Activated naive CD4-positive, alpha-beta T cell treated with anti-CD3 and anti-CD28 coated beads, Interleukin-2, amount 50 U/mL, for 16 hours (primary cell): ENCODE measurements around the gene HDHD3.
"Not testable (repeated sequence)": the region's sequence is repeated elsewhere in the genome, so short reads cannot be mapped to it uniquely, and the experiment has no call there.

ENCODE experiments used
- DNase-seq: peaks from one replicate; pipeline ENCODE4 v3.0.0-alpha.2; 2020

Gene HDHD3

GRCh38 chr9:113388833-113389232, 12.0 kb upstream of the HDHD3 start:
- no peak for DNase-seq

DNA sequence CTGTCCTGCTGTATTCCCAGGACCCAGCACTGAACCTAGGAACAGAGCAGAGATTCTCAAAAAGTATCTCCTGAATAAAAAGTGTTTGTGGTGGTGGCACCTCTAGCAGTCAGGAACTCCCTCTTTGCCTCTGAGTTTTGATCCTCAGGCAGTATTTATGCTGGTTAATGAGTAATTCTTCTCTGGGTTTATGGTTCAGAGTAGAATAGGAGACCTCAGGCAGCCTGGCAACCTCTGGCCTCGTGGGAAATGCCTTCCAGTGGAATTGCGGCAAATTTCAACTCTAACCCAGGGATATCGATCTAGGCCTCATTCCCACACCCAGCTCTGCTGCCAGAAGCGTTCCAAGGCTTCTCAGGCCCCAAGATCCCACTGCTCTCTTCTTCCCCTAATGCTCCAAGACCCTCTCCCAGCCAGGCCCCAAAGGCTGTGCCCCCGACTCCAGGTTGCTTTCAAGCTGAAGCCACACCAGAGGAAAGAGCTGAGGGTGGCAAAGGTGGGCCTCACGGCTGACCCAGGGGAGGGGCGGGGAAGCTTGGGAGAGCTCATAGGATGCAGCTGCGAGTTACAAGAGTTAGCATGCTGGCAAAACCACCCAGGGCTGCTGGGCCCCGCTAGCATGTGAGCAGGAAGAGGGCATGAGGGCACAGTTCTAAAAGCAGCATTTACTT, 10.9 kb upstream of the HDHD3 start:
- DNase-seq, result no peak

DNA sequence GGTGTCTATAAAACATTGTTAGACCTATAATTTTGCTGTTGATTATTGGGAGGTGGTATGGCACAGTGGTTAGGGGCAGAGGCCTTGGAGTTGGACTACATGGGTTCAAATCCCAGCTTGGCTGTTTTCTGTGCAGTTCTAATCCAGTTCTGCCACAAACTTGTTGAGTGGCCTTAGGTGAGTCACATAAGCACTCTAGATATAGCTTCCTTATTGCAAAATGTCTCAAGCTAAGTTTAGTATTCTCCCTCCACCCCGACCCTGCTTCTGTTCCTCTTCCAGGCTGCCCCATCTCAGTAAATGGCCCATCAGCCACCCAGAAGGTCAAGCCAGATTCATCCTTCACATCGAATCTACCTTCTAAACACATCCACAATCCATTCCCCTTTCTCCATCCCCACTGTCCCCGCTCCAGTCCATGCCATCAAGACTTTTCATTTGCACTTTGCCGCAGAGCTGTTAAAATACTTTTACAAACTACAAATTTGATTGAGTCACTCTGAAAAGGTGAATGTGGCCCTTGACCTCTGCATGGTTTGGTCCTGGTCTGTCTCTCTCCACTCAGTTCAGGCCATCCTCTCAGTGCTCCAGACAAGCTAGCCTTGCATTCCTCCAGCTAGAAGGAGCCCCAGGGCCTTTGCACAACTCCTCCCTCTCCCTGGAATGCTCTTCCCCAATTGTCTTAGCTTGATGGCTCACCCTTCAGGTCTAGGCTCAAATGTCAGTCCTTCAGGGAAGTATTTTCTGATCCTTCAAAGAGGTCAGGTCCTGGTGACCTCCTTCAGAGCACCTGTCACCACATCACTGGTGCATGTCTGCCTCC, 10.0 kb upstream of the HDHD3 start:
- no peak for DNase-seq

DNA sequence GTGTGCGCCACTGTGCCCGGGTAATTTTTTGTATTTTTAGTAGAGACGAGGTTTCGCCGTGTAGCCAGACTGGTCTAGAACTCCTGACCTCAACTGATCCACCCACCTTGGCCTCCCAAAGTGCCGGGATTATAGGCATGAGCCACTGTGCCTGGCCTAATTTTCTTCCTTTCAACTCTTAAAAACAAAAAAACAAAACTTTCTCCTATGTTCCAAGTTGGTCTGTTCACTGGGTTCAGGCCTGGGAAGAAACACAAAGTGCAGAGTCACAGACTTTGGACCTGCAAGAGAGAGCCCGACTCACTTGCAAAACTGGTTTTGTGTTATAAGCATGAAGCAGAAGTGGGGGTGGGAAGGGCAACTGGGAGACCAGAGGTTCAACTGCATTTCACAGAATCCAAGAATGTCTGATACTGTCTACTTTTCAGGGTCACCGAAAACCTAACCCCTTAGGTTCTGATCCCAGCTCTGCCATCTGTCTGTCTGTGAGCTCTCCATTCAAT, 5.2 kb upstream of the HDHD3 start:
- DNase-seq, result no peak

GRCh38 chr9:113381441-113381840, 4.7 kb upstream of the HDHD3 start:
- DNase-seq, result not testable (repeated sequence)

GRCh38 chr9:113380869-113381378, 4.1 kb upstream of the HDHD3 start:
- no peak for DNase-seq

DNA sequence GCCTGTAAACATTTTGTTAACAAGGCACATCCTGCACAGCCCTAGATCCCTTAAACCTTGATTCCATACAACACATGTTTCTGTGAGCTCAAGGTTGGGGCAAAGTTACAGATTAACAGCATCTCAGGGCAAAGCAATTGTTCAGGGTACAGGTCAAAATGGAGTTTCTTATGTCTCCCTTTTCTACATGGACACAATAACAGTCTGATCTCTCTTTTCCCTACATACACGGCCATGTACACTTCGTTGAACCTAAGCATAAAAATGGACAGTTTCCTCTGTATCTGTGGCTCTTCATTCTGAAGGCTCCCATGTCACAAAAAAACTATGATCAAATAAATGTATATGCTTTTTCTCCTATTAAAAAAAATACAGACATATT, 3.0 kb upstream of the HDHD3 start:
- not testable (repeated sequence) for DNase-seq

DNA sequence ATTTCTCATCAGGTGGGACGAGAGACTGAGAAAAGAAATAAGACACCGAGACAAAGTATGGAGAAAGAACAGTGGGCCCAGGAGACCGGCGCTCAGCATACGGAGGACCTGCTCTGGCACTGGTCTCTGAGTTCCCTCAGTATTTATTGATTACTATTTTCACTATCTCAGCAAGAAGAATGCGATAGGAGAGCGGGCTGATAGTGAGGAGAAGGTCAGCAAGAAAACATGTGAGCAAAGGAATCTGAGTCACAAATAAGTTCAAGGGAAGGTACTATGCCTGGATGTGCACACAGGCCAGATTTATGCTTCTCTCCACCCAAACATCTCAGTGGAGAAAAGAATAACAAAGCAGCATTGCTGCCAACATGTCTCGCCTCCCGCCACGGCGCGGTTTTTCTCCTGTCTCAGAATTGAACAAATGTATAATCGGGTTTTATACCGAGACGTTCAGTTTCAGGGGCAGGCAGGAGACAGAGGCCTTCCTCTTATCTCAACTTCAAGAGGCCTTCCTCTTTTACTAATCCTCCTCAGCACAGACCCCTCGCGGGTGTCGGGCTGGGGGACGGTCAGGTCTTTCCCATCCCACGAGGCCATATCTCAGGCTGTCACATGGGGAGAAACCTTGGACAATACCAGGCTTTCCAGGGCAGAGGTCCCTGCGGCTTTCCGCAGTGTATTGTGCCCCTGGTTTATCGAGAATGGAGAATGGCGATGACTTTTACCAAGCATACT, 2.5 kb upstream of the HDHD3 start:
- DNase-seq, result not testable (repeated sequence)

- DNase-seq, result no peak
These were observed 1.4 kb downstream of the HDHD3 start for GRCh38 chr9:113375057-113376023.

DNA sequence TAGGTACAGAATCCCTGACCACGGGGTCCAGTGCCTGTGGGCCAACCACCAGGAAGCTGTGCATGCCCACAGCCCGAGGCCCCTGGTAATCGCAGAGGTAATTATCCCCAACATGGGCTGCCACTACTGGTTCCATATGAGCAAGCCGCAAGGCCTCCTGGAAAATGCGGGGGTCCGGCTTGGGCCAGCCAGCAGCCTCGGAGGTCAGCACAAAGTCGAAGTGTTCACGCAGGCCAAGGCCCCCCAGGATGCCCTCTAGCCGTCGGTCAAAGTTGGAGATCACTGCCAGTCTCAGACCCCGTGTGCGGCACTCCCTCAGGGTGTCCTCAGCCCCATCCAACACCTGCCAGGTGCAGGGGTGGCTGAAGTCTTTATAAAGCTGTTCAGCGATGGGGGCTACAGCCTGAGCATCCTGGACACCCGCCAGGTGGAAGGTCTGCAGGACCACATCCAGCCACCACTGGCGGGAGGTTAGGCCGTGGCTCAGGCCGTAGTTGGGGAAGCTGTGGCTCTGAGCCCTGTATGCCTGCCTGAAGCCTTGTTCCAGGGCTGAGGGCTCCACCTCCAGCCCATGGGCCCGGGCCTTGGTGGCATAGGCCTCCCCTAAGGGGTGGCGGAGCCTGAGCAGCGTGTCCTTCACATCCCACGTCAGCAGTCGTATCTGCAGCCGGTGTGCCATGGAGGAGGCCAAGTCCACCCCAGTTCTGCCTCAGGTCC, 3.0 kb downstream of the HDHD3 start:
- no peak for DNase-seq

DNA sequence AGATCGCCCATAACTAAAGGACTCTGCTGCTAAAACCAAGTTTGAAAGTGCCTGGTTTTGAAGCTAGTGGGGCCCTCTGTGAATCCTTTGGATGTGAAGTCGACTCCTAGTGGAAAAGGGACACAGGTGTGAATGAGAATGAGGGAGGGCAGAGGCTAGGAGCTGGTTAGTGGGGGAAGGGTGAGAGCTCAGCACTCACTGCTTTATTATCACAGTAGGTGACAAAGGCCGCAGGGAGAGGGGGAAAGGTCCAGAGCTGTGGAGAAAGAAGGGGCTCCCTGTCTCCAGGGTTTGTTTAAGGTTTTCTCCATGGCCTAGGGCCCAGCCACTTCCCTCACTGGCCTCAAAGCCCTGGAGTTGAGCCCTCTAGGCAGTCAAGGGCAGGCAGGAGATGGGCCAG, 3.5 kb downstream of the HDHD3 start:
- no peak for DNase-seq

DNA sequence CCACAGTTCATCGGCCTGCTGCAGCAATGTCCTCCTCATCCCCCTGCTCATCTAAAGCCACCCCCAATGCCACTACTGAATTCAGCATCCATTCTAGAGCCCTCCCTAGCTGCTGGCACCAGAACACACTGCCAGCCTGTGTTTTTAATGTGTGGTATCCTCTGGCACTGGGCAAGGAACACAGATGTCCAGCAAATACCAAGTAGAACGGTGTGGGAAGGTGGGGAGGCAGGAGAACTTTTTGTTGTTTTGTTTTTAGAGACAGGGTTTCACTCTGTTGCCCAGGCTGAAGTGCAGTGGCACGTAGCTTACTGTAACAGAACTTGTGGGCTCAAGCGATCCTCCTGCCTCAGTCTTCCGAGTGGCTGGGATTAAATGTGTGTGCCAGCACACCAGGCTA, 4.7 kb downstream of the HDHD3 start:
- DNase-seq, result no peak

DNA sequence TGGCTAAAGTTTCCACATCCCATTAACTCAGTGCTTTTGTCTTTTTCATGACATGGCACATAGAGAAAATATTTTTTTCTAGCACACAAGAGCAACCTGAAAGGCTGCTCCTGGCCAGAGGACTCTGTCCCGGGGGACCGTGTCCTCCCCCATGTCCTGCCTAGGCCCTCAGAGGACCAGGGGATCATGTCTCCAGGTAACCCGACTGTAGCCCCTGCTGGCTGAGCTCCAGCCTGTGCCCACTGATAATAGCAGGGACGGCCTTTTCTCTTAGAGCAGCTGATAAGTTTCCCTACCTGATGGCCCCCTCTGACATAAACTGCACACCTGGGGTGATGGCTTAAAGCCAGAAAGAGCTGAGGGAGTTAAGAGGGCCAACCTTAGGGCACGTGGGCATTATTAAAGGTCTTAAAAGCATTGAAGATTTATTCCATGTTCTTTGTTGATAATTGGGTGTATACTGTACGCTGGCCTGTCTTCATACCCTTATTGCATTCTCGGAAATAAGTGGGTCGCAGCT, 5.9 kb downstream of the HDHD3 start:
- no peak for DNase-seq

GRCh38 chr9:113369855-113370140, 7.0 kb downstream of the HDHD3 start:
- DNase-seq, result no peak

DNA sequence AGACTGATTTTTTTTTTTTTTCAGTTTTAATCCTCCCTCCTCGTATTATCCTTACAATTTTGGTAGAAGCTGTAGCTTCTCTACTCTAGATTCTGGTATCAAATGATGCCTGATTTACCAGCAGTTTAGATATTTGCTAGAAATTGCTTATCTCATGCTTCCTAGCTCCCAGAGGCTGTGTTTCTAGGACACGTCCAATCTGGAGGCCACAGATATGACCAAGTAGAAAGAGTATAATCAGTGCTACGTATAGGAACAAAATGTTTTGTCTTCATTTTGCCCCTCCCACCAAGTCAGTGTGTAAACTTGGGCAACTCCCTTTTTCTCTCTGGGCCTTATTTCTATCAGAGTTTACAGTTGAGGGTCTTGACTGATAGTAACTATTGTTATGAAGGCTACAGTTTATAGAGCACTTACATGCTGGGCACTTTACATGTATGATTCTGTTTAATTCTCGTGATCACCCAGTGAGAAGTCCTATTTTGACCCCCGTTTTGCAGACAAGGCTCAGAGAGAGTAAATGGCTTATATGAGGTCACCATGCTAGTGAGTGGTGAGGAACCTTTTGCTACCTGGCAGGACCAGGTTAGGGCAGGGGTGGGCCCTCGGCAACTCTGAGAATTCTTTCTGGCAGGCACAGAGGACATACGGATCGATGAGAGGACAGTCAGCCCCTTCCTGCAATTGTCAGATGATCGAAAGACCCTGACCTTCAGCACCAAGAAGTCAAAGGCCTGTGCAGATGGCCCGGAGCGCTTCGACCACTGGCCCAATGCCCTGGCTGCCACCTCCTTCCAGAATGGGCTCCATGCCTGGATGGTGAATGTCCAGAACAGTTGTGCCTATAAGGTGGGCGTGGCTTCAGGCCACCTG, 7.6 kb downstream of the HDHD3 start:
- DNase-seq, result no peak

- DNase-seq, result no peak
These were observed 8.3 kb downstream of the HDHD3 start for GRCh38 chr9:113368348-113368981.

- DNase-seq, result not testable (repeated sequence)
These were observed 11.1 kb downstream of the HDHD3 start for GRCh38 chr9:113365652-113366051.

DNA sequence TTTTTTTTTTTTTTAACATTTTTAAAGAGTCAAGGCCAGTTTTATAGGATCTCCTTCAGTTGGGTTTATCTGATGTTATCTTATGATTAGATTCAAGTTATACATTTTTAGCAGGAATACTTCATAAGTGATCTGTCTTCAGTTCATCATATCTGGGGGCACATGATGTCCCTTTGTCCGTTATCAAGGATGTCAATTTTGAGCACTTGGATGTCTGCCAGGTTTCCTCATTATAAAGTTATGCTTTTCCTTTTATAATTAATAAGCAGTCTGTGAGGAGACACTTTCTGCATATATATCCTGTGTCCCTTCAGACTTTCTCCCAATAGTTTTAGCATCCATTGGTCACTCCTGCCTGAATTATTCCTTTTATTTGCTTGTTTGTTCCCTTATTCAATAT, 11.8 kb downstream of the HDHD3 start:
- no peak for DNase-seq

- DNase-seq, result no peak
These were observed 13.4 kb downstream of the HDHD3 start for GRCh38 chr9:113363336-113363735.
